Esophagus squamous epithelium (tissue), 4 donors: ENCODE measurements around the gene ARPIN.

ENCODE experiments used
- POLR2A ChIP-seq, 4 donors: fragments of 450-650 bp; IDR thresholded peaks; one replicate each; pipeline ENCODE4 v1.6.1; 2017; ENCODE audit warnings: antibody characterized with exemption in 4 of 4, mild to moderate bottlenecking in 4 of 4, moderate library complexity in 3 of 4
- TF ChIP-seq, protein P1 (sequence below), 6 experiments: fragments of 450-650 bp in 4 of 6; fragments of 200-600 bp in 2 of 6; sonication (generic) in 2 of 6; IDR thresholded peaks; one replicate each; pipeline ENCODE4 v1.5.1; 2016 to 2019; ENCODE audit warnings: antibody characterized with exemption in 6 of 6, mild to moderate bottlenecking in 4 of 6, moderate library complexity in 4 of 6

GRCh38 chr15:89870688-89871288 lies 42.0 kb downstream of the ARPIN start:
- TF ChIP-seq, protein P1, sequence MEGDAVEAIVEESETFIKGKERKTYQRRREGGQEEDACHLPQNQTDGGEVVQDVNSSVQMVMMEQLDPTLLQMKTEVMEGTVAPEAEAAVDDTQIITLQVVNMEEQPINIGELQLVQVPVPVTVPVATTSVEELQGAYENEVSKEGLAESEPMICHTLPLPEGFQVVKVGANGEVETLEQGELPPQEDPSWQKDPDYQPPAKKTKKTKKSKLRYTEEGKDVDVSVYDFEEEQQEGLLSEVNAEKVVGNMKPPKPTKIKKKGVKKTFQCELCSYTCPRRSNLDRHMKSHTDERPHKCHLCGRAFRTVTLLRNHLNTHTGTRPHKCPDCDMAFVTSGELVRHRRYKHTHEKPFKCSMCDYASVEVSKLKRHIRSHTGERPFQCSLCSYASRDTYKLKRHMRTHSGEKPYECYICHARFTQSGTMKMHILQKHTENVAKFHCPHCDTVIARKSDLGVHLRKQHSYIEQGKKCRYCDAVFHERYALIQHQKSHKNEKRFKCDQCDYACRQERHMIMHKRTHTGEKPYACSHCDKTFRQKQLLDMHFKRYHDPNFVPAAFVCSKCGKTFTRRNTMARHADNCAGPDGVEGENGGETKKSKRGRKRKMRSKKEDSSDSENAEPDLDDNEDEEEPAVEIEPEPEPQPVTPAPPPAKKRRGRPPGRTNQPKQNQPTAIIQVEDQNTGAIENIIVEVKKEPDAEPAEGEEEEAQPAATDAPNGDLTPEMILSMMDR (IDR thresholded peaks at IDR 0.05): no peak
- TF ChIP-seq POLR2A (IDR thresholded peaks at IDR 0.05): no peak
